NCI-H2107 (cell line): Measurements from ENCODE around the gene LAMB1.
"Not testable (repeated sequence)": the region's sequence is repeated elsewhere in the genome, so short reads cannot be mapped to it uniquely, and the experiment has no call there.

Experiments
- DNase-seq: peaks from one replicate; lab custom pipeline; 2025; lab: John Stamatoyannopoulos, UW

LAMB1 gene

DNA sequence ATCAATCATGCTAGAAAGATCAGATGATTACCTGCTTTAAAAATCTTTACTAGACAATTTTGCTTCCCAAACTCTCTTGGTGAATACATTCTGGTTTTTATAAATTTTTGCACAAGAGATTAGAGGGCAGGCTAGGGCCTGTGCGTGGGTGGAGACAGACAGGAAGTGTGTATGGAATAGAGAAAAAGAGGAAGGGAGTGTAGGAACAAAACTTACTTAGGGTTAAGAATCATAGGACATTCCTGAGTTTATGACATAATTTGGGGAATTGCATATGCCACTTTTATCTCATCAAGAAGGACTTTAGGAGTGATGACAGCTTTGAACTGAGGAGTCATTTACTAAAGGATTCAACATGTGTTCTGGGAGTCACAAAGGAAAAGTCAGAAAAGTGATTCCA is 31.3 kb downstream of the LAMB1 start:
- DNase-seq, result no peak

DNA sequence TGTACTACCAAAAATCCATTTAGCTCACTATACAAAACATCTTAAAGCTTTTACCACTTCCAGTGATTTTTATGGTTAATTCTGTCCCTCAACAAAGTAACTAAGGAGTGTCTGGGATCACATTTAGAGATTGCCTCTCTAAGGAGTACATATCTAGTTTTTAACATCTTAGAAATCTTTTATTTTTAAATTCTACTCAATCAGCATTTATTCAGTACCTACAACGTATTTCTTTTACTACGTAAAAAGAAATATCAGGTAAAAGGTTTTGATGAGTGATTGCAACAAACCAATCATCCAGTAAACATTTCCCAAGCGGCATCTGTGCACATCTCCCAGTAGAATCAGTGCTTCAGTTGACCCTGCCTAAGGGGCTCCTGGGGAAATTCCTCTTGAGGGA is 31.9 kb downstream of the LAMB1 start:
- no peak for DNase-seq

DNA sequence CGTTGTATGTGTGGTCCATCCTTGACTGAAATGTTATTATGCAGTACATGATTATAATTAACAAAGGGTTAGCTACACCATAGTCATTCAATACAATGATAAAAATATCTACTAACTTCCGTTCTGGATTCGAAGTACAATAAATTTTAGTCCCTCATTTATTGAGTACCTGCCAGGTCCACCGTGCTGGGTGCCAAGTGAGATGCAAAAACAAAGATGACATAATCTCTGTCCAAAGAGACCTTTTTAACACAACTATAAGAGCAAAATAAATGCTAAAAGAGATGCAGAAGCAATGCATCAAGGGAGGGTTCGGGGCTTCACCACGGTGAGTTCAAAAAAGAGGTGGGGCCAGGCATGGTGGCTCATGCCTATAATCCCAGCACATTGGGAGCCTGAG is 33.1 kb downstream of the LAMB1 start:
- DNase-seq, result no peak

DNA sequence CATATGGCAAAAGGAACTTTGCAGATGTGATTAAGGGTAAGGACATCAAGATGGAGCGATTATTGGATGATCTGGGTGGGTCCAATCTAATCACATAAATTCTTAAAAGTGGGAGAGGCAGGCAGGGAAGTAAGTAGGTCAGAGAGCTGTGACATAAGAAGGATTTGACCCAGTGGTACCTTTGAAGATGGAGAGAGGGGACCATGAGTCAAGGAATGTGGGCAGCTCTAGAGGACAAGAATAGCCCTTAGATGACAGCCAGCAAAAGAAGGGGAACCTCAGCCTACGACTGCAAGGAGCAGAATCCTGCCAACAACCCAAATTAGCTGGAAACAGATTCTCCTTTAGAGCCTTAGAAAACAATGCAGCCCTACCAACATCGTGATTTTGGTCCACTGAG is 34.5 kb downstream of the LAMB1 start:
- no peak for DNase-seq

DNA sequence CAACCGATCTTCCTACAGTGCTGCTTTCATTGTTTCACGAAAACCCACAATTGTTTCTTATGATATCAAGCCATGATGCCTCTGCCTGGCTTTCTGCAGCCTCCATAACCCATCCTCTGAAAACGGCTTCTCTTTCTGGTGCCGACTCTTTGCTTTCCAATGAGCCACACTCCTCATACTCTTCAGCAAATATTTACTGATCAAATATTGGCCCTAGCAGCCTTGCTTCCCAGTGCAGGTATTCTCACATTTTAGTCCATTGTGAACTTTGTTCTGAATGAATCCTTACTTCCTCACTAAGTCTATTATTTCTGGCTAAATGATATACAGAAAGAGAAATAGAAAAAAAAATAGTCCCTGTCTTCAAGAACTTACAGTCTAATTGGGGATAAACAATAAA is 35.5 kb downstream of the LAMB1 start:
- DNase-seq, result no peak

DNA sequence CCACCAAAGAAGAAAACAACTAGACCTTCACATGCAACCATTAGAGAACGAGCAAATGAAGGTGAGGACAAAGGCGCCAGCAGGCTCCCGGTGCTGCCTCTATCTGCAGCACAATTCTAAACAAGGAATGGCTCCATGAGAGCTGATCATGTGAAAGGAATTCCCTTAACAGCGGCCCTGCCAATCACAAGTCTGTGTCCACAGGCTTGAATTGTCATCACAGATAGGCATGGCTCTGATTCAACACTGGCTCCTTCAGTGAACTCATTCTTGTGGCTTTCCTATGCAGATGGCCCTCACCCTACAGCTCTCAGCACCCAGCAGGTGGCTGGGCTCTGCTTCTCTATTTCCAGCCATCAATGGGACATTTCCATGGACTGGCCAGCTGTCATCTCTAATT is 36.2 kb downstream of the LAMB1 start:
- no peak for DNase-seq

DNA sequence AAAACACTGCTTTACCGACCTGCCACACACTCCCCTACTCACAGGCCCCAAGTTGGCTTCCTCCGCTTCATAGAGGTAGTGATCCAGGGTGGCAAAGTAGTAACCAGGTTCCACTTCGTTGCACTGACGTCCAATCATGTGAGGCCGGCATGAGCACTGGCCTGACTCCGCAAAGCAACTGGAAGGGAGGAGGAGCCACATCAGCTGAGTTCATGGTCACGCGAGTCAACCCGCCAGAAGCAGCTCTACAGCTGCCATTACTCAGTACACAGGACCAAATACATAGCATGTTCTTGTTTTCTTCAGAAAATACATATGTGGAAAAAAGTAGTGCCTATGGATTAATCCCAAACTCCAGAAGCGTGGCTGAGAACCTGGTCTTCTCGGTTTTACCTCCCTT is 38.5 kb downstream of the LAMB1 start:
- DNase-seq, result no peak

DNA sequence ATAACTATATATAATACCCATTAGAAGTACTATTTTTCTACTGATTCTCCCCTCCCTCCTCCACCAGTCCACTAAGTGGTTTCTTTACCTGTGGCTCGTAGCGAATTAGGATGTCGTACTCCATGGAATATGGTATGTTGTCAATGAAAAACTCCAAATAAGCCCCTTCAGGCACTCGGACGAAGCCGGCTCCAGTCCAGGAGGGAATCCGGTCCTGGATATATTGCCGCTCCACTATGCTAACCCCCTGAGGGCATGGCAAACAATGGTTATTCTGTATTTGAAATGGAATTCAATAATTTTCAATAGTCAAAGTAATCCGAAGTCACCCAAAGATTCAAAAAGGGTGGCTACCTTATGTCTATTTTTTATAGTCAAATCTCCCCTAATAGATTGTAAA is 40.1 kb downstream of the LAMB1 start:
- DNase-seq, result no peak

DNA sequence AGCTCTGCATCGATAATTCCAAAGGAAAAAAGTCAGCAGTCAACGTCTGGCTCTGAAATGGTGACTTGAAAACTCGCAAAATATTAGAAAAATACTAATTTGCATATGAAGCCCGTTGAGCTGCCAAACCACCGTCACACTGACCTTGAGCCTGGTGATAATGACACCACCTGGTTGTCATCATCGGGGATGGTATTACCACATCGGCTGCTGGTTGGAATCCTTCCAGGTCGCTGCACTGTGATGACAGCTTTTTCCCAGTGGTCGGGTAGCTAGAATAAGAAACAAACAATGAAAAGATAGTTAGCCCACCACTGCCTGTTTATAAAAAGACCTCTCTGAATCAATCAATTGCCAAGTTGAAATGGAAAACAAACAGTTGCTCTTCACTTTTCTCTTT is 41.6 kb downstream of the LAMB1 start:
- DNase-seq, result no peak

DNA sequence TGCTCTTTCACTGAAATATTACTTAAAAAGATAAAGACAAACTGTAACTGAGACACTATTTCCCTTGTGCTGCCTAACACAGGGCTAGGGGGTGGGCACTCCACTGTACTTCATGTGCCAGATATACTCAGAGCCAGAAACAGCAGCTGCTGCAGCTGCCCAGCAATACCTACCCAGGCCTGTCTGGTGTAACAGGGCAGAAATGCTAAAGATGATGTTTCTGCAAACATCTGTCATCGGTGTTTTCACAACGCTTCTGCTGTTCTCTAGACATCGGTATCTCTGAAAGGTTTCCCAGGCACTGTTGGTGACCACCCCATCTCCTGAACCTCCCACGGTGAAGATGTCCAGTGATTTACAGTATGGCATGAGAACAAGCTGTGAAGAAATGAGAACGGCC is 42.7 kb downstream of the LAMB1 start:
- no peak for DNase-seq

DNA sequence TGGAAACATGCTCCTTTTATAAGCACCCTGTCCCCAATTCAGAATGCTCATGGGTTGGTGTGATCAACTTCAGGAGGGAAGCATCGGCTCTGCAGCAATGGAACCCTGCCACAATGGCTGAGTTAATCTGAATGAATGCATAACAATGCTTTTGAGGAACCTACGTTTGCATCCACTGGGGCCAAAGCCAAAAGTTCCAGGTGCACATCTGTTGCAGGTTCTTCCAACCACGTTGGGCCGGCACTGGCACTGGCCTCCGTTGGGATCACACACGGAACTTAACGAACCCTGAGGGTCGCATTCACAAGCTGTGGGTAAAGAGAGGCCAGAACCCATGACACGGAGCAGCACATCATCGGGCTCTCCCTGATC is 43.4 kb downstream of the LAMB1 start:
- no peak for DNase-seq

DNA sequence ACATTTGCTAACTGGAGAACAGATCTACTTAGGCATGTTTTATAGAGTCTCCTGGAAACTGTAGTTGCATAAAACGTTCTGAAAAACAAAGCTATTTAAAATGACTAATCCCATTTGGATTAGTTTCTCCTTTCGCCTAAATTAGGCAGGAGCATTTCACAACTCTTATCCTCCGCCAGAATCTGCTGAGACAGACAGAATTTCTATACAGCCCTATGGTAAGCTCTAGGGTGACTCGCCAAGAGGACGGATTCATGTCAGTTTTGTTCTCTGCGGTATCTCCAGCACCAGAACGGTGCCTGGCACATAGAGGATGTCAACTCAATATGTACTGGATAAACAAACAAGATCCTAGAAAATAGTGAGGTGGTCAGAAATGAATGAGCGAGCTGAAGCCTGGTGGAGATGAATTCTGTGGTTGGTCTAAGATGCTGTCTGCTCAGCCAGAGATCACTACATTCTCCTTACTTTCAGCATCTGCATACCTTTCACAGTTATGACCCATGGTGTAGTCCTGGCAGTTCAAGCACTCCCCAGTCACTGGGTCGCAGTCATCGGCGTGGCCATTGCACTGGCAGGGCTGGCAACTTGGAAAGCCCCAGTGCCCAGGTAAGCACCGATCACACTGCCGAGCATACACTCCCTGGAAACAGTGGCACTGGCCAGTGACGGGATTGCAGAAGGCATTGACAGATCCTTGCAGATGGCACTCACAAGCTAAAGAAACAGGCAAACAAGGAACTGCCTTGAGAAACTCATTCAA is 44.0 kb downstream of the LAMB1 start:
- DNase-seq, result no peak

DNA sequence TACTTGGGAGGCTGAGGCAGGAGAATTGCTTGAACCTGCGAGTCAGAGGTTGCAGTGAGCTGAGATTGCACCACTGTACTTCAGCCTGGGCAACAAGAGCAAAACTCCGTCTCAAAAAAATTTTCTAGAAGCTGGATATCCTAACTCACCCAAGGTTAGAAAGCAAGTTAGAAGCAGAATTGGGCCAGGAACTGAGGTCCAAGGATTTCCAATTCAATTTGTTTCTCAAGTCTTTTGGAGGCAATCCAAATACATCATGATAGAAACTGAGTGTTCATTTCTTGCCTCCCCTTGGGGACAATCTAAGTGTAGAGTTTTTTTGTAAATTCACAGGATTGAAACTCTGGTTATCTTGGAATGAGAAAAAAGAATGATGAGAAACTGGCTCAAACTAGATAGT is 45.5 kb downstream of the LAMB1 start:
- no peak for DNase-seq

DNA sequence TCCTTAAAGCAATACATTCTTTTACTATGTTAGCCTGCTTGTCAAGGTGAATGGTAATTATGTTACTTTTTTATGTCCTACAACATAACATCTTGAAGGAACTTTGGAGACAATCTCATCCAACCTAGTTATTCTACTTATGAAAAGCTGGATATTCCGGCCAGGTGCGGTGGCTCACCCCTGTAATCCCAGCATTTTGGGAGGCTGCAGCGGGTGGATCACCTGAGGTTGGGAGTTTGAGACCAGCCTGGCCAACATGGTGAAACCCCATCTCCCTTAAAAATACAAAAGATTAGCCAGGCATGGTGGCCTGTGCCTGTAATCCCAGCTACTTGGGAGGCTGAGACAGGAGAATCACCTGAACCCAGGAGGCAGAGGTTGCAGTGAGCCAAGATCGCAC is 46.0 kb downstream of the LAMB1 start:
- not testable (repeated sequence) for DNase-seq

DNA sequence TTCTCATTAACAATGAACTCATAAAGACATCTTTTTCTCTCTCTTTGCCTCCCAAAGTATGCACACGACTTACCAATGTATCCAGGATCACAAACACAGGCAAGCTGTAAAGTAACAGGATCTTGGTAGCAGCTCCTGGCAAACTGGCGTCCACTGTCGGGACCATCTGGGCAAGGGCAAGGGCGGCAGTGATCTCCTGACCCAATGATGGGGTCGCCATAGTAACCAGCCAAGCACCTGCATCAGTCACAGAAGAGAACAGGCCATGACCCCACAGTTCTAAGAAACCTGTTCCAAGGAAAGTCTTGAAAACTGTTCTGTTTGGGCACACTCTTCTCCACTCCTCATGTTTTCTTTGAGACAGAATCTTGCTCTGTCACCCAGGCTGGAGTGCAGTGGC is 47.6 kb downstream of the LAMB1 start:
- no peak for DNase-seq

DNA sequence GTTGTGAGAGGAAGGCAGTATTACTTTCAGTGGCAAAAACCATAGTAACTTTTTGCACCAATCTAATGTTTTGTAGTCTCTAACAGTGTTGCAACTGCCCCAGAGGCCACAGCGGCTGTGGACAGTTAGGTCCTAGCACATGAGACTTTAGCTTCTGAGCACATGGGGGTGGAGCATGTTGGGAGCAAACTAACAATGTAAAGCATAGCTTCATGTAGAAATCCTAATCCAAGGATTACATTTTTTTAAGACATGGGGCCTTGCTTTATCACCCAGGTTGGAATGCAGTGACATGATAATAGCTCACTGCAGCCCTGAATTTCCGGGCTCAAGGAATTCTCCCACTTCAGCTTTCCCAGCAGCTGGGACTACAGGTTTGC is 49.0 kb downstream of the LAMB1 start:
- no peak for DNase-seq

DNA sequence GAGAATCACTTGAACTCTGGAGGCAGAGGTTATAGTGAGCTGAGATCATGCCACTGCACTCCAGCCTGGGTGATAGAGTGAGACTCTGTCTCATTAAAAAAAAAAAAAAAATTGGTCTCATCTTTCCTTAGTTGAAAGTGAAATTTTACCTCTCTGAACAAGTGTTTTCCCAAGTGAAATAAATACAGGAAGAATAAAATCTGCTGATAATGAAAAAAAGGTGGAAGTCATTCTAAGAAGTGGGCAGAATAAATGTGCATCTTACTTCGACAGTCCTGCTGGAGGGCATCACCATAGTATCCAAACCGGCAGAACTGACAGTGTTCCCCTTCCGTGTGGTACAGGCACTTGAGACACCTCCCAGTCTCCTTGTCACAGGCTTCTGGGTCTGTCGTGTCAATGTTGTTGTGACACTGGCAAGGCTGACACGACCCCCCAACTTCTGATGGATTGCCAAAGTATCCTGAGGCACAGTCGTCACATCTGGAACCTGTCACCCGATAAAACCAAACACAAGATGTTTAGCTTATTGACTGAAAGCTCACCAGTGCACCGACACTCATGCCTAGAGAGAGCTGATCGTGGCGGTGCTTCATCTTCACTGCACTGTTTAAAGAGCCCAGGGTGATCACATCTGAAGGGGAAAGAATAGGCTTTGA is 49.6 kb downstream of the LAMB1 start:
- DNase-seq, result no peak

DNA sequence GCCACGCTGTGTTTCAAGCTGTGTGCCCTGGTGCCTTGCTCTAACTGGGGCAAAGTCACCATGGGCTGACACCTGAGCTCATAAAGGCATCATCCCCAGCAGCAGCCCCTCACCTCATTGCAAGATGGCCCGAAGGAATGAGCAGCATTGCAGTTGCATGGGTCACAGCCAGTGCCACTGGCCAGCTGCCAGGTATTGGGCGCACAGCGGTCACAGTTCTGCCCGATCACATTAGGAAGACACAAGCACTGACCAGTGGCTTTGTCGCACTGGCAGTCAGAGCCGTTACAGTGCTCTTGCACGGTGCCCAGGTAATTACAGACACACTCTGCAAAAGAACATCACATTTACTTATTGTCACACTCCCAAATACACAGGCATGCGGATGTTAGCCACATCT is 51.1 kb downstream of the LAMB1 start:
- DNase-seq, result no peak

DNA sequence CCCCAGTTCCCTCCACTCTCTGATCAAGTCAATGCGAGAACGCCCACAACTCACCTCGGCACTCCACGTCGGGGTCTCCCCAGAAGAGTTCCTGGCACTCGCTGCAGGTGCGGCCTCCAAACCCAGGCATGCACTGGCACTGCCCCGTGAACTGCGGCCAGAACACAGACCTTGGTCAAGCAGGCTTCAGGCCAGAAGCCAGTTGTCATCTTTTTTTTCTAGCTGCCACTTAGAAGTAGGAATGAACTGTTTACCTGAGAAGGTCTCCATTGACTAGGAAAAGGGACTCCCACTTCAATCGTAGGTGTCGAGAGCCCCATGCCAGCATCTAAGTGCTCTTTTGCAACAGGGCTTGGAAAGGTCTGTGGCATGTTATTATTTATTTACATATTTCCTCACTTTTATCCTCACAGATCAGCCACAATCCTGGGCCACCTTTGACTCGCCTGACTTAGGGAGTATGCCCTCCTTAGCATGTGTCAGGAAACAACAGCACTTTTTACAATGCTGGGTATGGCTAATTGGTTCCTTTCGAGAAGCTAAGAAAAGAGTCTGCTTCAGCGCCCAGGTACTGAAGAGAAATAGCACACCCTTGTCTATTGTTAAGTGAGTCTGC is 51.7 kb downstream of the LAMB1 start:
- DNase-seq, result no peak

DNA sequence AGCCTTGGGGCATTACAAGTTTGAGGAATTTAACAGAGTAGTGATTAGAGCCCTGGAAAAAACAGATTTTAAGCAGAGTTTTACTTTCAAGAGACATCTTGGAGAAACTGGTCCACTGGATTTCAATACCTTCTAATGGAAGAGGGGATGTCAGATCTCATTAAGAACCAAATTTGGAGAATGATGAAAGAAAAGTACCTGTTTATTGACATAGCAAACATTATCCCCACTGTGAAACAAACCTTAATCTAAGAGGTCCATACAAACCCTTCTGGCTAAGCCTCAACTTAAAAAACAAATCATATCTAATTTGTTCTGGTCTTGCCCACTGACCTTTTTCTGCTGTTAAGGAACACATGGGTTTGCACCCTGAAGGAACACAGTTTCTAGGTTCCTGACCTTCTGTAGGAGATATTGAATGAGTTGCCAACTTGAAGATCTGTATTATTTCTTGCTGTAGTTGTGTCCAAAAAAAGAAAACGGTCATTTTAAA is 53.5 kb downstream of the LAMB1 start:
- no peak for DNase-seq

DNA sequence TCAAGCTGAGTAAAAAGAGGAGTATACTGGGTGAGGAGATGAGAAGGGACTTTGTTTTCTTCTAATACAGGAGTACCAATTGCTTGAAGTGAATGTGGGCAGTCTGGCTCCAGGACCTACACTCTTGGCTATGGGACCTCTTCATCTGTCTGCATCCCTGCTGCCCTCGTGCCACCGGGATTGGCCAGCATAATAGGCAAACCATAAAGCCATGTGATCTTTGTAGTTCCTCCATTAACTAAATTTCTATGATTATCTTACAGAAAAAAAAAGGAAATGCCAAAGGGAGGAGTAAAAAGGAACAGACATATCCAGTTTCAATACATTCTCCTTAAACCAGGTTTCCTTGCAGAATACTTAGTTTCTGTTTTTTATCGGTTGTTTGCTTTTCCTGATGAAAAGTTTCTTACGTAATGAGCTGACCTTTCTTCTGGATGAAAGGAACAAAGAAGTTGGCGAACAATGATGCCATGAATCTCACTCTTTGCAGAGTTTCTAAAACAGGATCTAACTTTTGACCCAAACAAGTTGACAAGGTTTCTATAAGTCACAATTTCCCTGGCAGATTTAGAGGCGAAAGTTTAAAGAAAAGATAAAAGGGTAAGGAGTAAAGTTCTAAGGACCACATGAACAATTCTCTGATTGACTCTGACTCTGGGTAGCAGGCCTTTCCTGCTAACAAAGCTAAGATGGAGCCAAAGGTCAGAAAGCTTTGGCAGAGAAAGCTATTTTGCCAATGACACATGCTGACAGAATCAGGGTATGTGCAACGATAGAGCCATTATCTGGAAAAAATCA is 54.1 kb downstream of the LAMB1 start:
- DNase-seq, result no peak

DNA sequence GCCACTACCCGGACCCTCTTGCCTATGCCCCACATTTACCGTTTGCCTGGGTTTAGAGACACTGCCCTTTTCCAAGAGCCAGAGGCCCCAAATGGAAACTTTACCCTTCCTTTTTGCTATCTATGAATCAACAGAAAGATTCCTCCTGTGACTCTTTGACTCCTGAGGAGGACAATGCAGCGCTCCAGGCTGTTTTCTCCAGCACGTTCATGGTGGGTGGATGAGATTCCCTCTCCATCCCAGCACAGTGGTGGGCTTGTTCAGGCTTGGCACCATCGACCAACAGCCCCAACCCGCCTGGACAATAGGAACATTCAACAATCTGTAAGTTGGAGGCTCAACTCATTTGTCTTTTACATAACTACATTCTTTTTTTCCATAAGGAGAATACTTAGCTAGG is 56.1 kb downstream of the LAMB1 start:
- no peak for DNase-seq

DNA sequence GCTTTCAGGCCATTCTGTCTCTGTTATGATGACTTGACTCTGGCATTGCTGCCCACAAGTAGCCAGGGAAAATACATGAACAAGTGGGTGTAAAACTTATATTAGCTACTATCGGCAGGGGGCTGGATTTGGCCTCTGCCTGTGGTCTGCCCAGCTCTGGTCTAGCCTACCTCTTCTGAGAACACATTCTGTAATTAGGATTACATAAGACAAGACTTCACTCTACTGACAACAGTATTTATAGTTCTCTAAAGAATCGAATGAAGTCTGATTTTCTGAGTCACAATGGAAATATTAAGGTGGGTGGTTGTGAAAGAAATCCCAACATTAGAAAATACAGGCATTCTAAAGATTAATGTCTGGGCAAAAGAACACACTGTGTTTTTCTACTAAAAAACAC is 56.5 kb downstream of the LAMB1 start:
- DNase-seq, result no peak
